Thoracic aorta (tissue), 2 donors: Measurements from ENCODE around the gene KRTAP2-2. TPM values are rescaled to one million over a fixed set of nuclear protein-coding genes. Genes with fewer than 3 reads are reported as not detected.

Source experiments
- ATAC-seq: fragments of 150-250 bp; one replicate; pipeline ENCODE4 v1.8.0; 2017; ENCODE audit warnings: low read depth; ENCODE audit not compliant: insufficient number of reproducible peaks, low FRiP score
- DNase-seq: peaks from one replicate; pipeline ENCODE4 v3.0.0-alpha.2; 2020; ENCODE audit warnings: low spot score
- H3K27ac ChIP-seq, 2 donors: fragments of 200-600 bp; sonication (generic); 1 replicate in 1 of 2; 2 replicates in 1 of 2; pipeline ENCODE4 v1.5.1; 2016; ENCODE audit warnings: mild to moderate bottlenecking in 2 of 2, moderate library complexity in 2 of 2
- H3K27me3 ChIP-seq: fragments of 200-600 bp; sonication (generic); replicated peaks from 2 replicates; pipeline ENCODE4 v1.6.0; 2016; ENCODE audit warnings: mild to moderate bottlenecking; ENCODE audit not compliant: insufficient read depth
- H3K36me3 ChIP-seq: fragments of 200-600 bp; sonication (generic); one replicate; pipeline ENCODE4 v1.5.1; 2016
- H3K4me1 ChIP-seq, 2 donors: fragments of 200-600 bp; sonication (generic); 1 replicate in 1 of 2; 2 replicates in 1 of 2; pipeline versions ENCODE4 v1.5.1 to v1.6.0; 2016; ENCODE audit warnings: low read depth in 2 of 2, mild to moderate bottlenecking in 1 of 2; ENCODE audit not compliant: control insufficient read depth in 1 of 2
- H3K4me3 ChIP-seq: fragments of 200-600 bp; sonication (generic); 2 replicates; pipeline ENCODE4 v1.5.1; 2016; ENCODE audit warnings: mild to moderate bottlenecking
- H3K9me3 ChIP-seq: fragments of 200-600 bp; sonication (generic); 2 replicates; pipeline ENCODE4 v1.5.1; 2016
- CTCF ChIP-seq: fragments of 200-600 bp; sonication (generic); IDR thresholded peaks from one replicate; pipeline ENCODE4 v1.5.1; 2019; ENCODE audit warnings: antibody characterized with exemption
- total RNA-seq, 2 donors: library from RNA; depleted of rRNA; stranded (reverse); fragments of >200 nt; gene quantifications; one replicate each; pipeline versions ENCODE4 v1.1.0 to v1.2.3, GENCODE V29; 2016

The KRTAP2-2 gene
- total RNA-seq, 2 donors from 2014 or later: not detected

DNA sequence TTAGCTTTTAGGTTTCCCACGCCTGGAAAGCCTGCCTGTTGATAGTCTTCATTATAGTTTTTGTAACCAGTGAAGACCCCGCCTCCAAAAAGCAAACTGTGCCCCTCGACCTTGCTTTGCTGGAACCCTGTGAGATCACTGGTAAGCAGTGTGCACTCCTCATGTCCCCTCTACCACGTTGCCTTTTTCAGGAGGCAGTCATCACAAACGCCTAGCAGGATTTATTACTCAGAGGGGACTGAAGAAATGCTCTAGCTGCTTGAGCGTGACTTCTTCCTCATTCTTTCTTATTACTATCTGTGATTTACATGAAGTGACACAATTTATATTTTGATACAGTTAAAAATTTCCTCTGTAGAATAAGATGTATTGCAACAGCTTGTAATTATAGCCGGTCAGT lies 39.6 kb downstream of the KRTAP2-2 start:
- H3K27me3 ChIP-seq: no peaks in the 10 kb centered on the region
- no peak for DNase-seq

DNA sequence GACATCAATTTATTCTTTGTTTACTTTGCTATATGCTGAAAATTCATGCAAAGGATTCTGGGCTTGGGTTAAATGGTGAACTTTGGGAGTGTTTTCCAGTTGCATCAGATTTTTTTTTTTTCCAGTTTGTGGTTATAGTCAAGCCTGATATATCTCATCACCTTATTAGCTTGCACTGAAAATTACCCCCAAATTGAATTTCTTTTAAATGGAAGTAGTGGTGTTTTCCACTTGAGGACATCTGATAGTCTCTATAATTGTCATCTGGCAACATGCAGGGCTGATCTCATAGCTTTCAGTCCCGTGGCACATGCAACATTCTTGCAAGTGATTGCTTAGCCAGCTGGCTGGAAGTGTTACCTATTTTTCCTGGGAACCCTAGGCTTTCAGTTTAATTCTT lies 41.4 kb downstream of the KRTAP2-2 start:
- Histone ChIP-seq H3K27me3 (no peaks in the 10 kb centered on the region), H3K4me1 (no peaks in the 10 kb centered on the region), H3K9me3 (no peaks in the 10 kb centered on the region), H3K4me3 (no peak overlapping the region), H3K36me3 (no peaks in the 10 kb centered on the region), H3K27ac (no peak overlapping the region)
- ATAC-seq (no peak), DNase-seq (no peak)
- no peak for TF ChIP-seq CTCF

More for the DNA sequence above, 39.6 kb downstream of the KRTAP2-2 start:
- H3K4me3 ChIP-seq: no peak overlapping the region
- H3K27ac ChIP-seq: no peak overlapping the region
- no peak for TF ChIP-seq CTCF
- H3K36me3 ChIP-seq: no peaks in the 10 kb centered on the region
- H3K4me1 ChIP-seq: no peaks in the 10 kb centered on the region
- H3K9me3 ChIP-seq: no peaks in the 10 kb centered on the region
- ATAC-seq: no peak

GRCh38 chr17:41013181-41013580 lies 41.8 kb downstream of the KRTAP2-2 start:
- no peak for TF ChIP-seq CTCF
- ATAC-seq (no peak), DNase-seq (no peak)
- no peaks in the 10 kb centered on the region for H3K4me1 ChIP-seq
- no peak overlapping the region for H3K27ac ChIP-seq
- H3K4me3 ChIP-seq: no peak overlapping the region
- H3K9me3 ChIP-seq: no peaks in the 10 kb centered on the region
- H3K27me3 ChIP-seq: no peaks in the 10 kb centered on the region
- no peaks in the 10 kb centered on the region for H3K36me3 ChIP-seq

- ATAC-seq: no peak
Measured at GRCh38 chr17:41012326-41013120, 42.5 kb downstream of the KRTAP2-2 start.

DNA sequence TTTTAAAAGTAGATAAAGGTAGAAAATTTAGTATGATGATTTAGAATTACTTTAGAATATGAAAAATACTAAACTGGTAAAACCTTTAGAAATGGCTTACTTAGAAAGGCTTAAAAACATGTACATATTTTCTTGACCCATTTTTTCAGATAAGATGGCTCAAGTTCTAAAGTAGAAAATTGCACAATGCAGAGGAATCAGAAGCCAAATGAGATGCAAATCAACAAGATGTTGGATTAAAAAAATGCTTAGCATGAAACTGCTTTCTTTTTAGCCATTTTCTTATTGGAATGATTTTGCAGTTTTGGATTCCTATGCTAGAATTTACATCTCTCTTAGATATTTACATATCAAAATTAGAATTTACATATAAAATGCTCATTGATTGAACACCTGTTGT lies 44.6 kb downstream of the KRTAP2-2 start:
- Histone ChIP-seq H3K9me3 (no peaks in the 10 kb centered on the region), H3K27ac (no peak overlapping the region), H3K36me3 (no peaks in the 10 kb centered on the region), H3K4me3 (no peak overlapping the region), H3K4me1 (no peaks in the 10 kb centered on the region), H3K27me3 (no peaks in the 10 kb centered on the region)
- DNase-seq (no peak), ATAC-seq (no peak)
- TF ChIP-seq CTCF: no peak

More at GRCh38 chr17:41012326-41013120, 42.5 kb downstream of the KRTAP2-2 start:
- Histone ChIP-seq H3K4me3 (no peak overlapping the region), H3K36me3 (no peaks in the 10 kb centered on the region), H3K27me3 (no peaks in the 10 kb centered on the region), H3K27ac (no peak overlapping the region), H3K4me1 (no peaks in the 10 kb centered on the region), H3K9me3 (no peaks in the 10 kb centered on the region)
- no peak for TF ChIP-seq CTCF
- no peak for DNase-seq
